NCI-H1092 treated with DMSO at 0.1 percent for 48 hours (cell line): Measurements from ENCODE around the gene CRAMP1.
A peak's percentile ranks its signal among the peaks of the same experiment; 100 is the strongest.

Experiments
- DNase-seq: peaks from one replicate; lab custom pipeline; 2025; lab: John Stamatoyannopoulos, UW

Gene CRAMP1

DNA sequence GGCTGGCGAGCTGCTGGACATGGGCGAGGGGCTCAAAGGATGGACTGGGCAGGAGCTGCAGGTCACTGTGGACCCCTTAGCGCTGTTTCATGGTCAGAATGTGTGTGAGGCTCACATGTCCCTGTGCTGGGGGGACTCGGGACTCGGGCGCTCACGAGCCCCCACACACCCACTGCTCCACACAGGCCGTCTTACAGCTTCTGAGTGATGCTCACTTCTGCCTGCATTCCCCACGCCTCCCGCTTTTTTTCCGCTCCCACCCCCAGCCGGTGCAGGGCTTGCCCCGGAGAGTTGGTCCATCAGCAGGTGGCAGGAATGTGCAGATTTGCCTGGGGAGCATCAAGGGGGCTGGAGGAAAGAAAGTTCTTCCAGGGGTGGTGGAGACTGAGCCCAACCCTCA lies 45.7 kb downstream of the CRAMP1 start:
- no peak for DNase-seq

DNA sequence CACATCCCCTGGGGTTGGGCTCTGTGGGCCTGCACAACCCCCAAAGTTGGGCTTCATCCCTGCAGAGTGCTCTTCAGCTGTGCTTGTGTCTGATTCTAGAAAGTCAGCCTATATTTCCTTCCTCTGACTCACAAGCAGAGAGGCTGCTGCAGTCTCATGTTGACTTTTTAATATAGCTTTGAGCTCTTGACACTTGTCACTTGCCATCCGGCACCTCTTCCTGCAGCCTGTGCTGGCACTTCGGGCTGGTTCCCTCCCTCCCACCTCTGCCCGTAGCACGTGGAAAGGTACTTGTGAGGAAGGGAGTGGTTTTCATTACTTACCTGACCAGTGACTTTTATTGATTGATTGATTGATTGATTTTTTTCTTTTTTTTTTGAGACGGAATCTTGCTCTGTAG lies 46.9 kb downstream of the CRAMP1 start:
- DNase-seq: no peak

DNA sequence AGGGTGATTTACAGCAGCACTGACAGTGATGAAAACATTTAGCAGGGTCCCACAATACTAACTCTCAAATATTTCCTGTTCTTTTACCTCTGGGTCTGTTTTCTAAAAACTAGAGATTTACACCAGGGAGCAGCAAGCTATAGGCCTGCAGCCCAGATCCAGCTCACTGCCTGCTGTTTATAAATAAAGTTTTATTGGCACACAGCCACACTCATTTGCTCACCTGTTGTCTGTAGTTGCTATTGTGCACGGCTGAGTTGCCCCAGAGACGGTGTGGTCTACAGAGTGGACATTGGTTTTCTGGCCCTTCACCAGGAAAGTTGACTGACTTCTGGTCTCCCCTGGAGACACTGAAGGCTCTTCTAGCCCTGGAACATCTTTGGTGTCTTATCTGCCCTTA lies 49.7 kb downstream of the CRAMP1 start:
- no peak for DNase-seq

DNA sequence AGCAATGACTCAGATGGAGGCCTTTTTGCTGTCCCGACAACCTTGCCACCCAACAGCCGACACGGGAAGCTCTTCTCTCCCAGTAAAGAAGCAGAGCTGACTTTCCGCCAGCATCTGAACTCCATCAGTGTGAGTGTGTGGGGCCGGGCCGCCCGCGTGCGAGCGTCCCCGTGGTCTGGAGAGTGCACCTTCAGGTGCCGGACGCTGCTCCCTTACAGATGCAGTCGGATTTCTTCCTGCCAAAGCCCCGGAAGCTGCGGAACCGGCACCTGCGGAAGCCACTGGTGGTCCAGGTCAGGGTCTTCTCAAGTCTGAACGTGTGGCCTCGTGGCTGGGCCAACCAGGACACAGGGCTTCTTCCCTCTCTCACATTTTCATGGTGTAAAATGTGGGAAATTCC lies 50.4 kb downstream of the CRAMP1 start:
- no peak for DNase-seq

DNA sequence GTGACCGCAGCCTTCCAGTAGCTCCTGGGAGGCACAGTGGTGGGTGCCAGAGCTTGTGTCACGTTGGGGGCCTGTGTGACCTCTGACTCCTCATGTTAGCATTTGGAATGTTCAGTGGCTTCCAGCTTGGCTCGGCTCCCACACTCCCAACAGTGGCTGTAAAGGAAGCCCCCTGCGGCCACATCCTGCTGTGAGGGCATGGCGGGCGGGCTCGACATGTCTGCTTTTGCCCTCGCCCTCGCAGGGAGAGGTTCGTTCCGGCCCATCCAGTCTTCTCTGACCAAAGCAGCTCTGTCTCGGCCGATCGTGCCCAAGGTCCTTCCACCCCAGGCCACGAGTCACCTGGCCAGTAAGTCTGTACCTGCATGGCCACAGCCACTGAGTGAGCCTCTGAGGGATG lies 53.7 kb downstream of the CRAMP1 start:
- no peak for DNase-seq

DNA sequence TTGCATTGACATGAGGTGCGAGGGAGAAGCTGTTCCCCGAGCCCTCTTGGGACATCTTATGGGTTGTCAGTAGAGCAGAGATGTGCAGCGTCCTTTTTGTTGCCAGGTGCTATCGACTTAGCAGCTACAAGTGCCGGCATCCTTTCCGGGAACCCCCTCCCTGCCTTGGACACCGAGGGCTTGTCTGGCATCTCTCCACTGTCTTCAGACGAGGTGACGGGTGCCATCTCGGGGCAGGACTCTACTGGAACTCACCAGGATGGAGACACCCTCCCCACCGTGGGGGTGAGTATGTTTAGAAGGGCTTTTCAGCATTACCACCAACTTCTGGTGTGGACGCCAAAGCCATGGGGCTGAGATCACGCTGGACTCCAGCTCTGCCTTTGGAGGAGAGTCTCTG lies 54.2 kb downstream of the CRAMP1 start:
- no peak for DNase-seq

DNA sequence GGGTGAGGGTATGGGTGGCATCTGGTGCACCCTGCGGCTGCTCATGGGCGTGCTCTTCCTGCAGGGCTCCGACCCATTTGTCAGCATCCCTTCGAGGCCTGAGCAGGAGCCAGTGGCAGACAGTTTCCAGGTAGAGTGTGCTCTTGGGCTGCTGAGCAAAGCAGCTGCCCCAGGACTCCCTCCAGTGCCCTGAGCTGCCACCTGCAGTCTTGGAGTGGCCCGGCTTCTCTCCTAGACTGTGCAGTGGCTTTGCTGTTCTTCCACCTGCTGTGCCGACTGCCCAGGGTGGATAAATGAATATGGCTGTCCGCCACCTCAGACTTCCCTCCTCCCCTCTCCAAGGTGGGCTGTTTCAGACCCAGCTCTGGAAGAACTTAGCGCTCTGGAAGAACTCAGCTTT lies 55.1 kb downstream of the CRAMP1 start:
- DNase-seq: no peak

DNA sequence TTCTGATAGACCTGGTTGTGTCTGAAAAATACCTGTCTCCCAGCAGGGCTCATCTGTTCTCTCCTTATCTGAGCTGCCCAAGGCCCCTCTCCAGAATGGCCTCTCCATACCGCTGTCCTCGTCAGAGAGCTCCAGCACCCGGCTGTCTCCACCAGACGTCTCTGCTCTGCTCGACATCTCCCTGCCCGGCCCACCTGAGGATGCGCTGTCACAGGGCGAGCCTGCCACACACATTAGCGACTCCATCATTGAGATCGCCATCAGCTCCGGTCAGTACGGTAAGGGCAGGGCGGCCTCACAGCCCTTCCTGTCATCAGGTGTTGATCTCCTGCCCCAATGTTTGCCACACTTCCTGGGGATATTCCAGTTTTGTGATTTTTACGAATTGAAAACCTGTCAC lies 55.8 kb downstream of the CRAMP1 start:
- no peak for DNase-seq

DNA sequence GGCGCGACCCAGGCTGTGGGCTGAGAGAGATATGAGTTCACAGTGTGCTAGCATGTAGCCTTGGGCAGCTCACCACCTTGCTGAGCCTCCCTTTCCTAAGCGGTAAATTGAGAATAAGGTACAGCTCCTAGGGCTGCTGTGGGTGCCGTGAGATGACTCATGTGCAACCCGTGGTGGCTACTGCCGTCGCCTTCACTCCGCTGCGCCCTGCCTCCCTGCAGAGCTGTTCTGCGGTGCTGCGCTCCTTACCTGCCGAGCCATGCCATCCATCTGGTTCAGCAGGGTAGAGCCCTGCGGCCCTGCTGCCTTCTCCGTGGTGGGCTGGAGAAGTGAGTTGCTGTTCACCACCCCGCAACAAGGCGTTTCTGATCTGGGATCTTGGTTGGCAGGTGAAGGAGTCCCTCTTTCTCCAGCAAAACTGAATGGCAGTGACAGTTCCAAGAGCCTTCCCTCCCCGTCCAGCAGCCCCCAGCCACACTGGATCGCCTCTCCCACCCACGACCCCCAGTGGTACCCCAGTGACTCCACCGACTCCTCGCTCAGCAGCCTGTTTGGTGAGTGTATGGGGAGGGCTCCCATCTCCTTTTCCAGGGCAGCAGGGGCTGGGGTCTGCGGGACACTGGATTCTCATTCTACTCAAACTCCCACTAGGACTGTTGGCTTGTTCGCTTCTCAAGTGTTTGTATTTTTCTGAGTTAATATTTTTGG lies 56.6 kb downstream of the CRAMP1 start:
- no peak for DNase-seq

DNA sequence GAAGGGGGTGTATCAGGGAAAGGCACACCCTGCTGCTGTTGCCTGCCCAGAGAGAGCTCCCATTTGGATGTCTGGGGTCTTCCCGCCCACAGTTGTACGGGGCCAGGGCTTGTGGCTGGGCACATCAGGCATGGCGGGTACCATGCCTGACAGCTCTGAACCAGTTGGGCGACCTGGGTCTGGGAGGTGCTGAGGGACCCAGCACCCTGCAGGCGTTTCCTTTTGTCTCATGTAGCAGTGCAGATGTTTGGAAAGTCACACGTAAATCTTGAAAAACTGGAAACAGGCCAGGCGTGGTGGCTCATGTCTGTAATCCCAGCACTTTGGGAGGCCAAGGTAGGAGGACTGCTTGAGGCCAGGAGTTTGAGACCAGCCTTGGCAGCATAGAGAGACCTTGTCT lies 57.5 kb downstream of the CRAMP1 start:
- no peak for DNase-seq

DNA sequence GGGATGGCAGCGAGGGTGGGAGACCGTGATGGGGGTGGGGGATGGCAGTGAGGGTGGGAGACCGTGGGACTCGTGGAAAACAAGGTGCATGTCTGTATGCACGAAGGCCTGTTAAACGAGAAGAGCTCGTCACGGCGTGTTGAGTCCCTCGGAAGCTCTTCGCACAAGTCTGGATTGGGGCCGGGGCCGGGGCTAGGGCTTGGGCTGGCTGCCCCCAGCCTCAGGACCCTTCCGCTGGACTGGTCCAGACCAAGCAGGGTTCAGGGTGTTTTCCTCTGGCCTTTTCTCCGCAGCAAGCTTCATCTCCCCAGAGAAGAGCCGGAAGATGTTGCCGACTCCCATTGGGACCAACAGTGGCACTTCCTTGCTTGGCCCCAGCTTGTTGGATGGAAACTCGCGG lies 58.2 kb downstream of the CRAMP1 start:
- DNase-seq: no peak

DNA sequence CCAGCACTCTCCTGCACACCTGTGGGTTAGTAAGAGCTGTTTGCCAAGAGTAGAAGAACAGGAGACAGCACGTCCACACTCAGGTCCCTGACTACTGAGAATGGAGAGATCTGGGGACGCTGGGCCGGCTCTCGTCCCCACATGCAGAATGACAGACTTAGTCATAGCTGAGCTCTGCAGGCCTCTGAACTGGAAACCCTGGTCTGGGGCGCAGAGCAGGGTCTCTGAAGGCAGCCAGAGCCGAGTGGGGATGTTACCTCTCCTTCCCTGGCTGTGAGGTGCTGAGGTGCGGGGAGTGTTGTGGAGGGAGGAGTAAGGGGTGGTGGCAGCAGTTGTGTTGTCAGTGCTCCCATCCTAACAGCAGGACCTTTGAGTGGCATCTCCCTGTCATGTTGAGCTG lies 58.7 kb downstream of the CRAMP1 start:
- DNase-seq: no peak

DNA sequence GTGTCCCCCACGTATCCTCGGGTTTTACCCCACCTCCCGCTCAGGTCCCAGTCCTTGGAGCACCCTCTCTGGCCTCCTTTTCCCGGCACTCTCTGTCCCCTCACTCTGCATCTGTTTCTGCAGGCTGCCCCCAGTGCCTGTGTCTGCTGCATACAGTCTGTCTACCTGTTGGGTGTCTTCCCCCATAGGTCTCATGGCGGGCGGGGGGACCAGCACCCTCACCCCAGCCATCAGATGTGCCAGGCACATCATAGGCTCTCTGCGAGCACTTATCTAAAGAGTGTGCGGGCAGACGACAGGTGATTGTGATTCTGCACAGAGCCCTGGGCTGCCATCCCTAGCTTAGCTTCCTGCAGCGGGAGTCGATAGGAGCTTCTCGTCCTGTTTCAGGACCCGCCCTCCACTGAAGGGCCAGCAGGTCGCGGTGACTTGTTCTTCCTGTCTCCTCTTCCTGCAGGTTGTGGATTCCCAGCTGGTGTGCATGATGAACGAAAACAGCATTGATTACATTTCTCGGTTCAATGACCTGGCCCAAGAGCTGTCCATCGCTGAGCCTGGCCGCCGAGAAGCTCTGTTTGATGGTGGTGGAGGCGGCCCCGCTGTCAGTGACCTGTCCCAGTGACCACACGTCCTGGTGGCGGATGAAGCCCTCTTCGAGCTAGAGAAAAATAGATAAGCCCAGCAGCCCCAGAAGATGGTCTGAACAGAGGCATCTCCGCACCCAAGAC lies 61.4 kb downstream of the CRAMP1 start:
- DNase-seq: no peak

DNA sequence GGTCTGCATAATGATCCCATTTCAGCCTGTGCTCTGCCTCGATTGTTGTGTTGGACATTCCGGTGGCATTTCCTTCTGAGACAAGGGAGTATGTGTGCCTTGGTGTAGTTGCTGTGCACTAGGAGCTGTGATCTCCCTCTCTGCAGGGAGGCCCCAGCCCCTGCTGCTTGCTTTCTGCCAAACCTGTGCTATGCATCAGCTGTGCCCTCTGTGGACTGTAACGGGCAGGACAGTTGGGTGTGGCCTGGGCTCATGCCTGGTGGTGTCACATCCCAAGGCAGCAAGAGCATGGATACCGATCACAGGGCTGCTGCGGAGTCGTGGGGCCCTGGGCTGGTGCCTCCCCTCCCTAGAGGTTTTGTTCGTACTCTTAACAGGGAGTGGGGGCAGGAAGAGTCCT lies 62.1 kb downstream of the CRAMP1 start:
- DNase-seq: no peak

DNA sequence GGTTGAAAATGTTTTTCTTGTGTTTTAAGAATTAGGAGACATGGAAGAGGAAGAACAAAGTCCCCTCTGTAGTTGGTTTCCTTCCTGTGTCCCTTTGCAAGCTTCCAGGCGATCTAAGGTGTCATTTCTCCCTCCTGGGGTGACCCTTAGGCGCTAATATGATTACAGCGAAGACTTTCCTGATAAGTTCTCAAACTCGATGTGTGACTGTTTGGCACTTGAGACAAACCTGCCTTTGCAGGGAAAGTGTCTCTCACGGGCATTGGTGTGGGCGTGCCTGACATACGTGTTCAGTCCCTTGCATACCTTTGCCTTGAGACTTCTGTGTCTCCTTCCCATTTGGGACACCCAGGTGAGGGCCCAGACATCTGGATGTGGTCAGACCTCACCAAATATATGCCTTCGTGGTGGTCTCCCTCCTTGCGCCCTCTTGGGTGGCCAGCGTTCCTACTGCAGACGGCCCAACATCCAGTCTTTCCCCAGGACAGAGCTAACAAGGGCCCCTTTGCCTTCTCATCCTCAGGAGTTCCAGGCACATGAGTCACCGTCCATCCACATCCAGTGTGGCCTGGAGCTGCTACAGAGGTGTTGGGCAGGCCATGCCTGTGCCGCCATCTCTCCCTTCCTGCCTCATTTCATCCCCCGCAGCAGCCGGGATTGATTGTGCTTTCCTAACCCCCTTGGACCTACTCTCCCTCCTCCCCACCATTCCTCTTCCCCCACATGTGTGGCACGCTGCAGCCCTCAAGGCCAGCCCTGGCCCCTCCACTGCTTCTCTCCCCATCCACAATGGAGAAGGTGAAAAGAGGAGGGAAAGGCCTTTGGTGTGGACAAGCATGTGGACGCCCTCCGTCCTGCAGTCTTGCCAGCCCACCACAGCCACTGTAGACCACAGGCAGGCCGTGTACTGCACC lies 62.8 kb downstream of the CRAMP1 start:
- no peak for DNase-seq

DNA sequence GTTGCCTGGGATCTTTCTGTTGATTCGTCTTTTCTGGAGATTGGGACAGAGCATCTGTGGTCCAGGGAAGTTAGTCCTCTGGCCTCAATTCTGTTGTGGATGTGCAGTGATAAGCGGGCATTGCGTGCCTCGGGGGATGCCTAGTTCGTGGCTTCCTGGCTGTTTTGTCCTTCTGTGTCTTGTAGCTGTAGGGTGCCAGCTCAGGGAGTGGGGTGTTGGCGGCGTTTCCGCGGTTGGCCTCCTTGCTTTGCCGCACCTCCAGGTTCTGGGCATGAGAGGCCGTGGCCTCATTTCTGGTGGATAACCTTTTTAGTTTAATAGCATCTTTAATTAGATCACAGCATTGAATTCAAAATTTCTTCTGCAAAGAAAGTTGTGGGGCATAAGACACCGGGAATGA lies 64.5 kb downstream of the CRAMP1 start:
- no peak for DNase-seq

DNA sequence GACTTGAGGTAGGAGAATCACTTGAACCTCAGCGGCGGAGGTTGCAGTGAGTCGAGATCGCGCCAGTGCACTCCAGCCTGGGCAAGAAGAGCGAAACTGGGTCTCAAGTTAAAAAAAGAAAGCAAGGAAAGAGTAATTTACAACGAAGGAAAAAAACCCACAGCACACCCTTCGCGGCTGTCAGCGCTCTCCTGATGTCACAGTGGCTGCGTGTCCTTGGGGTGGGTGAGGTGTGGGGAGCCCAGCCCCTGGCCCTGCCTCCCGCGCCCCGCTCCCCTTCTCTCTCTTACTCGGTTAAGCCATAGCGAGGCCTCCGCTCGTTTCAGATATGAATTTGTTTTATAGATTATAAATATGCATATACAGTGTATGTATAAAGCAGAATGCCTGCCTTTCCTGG lies 65.2 kb downstream of the CRAMP1 start:
- no peak for DNase-seq

DNA sequence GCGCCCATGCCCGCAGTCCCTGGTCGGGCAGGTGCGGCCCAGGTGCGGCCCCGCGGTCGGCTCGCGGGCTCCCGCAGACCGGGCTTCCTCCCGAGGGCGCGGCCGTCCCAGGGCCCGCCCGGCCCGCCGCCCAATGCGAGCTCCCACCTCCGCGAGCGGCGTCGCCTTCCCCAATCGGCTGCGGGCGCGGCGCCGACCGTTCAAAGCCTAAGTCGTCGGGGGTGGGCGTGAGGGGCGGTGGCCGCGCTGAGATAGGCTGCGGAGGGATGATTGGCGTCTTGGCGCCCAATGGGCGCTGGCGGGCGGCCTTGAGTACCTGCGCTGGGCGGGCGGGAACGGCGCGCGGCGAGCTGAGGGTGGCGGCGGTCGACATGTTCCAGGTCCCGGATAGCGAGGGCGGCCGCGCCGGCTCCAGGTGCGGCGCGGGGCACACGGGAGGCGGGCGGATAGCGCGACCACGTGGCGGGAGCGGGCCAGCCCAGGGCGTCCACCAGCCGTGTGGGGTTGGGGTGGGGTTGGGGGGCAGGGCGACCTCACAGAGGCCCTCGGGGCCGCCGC lies 65.9 kb downstream of the CRAMP1 start, which contains the start of gene JPT2:
TSS of gene JPT2 (plus strand) at position 338 of the 558 bp plus-strand sequence. CDS start at position 372, 34 bp downstream.
- DNase-seq: peak; percentile 96

DNA sequence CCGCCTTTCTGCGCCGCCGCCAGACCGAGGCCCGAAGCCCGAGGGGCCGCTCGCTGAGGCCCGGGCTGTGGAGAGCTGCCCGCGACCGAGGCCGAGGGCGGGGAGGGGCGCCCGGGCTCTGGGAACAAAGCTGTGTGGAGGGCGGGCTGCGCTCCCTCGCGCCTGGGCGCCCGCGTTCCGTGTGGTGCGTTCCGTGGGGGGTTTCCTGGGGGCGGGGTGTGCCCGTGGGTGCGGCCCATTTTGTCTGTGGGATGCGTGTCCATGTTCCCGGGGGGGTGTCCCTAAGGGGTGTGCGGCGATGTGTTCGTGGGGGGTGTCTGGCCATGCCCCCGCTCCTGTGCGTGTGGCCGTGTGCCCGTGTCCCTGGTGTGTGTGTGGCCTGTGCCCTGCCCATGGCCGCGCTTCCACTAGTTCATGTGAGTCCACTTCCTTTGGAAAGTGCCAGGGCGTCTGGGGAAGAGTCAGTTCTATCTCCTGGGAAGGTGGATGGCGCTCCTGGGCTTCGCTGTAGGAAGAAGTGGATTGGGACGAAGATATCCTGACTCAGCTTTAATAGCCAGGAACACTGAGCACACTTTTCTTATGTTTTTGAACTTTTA lies 66.4 kb downstream of the CRAMP1 start:
- DNase-seq: peak; percentile 15

DNA sequence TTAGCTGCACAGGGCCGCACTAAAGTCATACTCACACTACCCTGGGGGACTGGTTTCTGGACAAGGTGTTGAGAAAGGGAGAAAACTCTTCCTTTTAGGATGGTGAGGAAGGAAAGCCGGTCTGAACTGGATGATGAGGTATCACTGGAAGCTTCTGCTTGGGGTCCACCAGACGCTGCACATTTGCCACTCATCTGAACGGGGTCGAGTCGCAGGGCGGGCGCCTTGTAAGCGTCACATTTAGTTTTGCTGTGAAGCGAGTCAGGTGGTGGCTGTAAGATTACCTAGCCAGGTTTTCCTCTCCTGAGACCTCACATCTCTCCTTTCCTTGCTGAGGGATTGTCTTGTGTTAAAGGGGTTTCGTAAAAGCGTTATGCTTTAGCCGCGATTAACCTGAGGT lies 68.2 kb downstream of the CRAMP1 start:
- DNase-seq: no peak

DNA sequence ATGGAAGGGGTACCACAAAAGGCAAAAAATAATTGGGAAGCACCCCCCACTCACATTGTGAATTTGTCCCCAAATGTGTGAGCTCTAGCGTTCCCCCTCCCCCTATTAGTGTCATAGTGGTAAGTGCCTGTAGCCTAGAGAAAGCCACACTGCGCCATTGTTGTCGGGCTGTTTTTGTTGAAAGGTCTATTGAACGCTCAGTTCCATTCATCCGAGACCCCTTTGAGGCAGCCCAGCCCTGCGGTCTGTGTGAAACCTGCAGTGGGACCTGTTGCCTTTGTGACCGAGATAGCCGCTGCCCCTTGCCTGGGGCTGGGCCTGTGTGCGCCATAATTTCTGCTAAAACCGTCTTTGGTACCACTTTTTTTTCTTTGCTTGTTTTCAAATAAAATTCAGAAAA lies 68.9 kb downstream of the CRAMP1 start:
- no peak for DNase-seq
